Esophagus mucosa (tissue), 1 donor: ENCODE data around the gene KICS2. TPM values are rescaled to one million over a fixed set of nuclear protein-coding genes. Genes with fewer than 3 reads are reported as not detected.

Experiments
- total RNA-seq: library from RNA; stranded (reverse); gene quantifications from one replicate; pipeline ENCODE4 v1.2.4, GENCODE V29; 2023
- donor health status: DM: yes; HTN: yes; CAD: no.

Gene KICS2
- total RNA-seq, 1 donor from 2014 or later: 8.2 TPM

Other genes with a start within 250 kb of the KICS2 start
- gene C12orf56, start 168.5 kb upstream of the KICS2 start, total RNA-seq: 3.3 TPM
- 63.3 TPM for gene XPOT, start 182.1 kb upstream of the KICS2 start, total RNA-seq
- gene TBK1, start 229.8 kb upstream of the KICS2 start, total RNA-seq: 12.1 TPM